ENCODE measurements around the gene WDR35. TPM values are rescaled to one million over a fixed set of nuclear protein-coding genes. Genes with fewer than 3 reads are reported as not detected.

Gene WDR35
- 31.3 TPM for total RNA-seq

GRCh38 chr2:19989667-19990415 lies at the start of gene WDR35:
TSS of gene WDR35 (minus strand) at chr2:19990105. CDS start at chr2:19990015, 90 bp downstream.

GRCh38 chr2:20012282-20013125 lies 22.6 kb upstream of the WDR35 start, which contains the start of gene MATN3:
TSS of gene MATN3 (minus strand) at chr2:20012668. CDS start at chr2:20012631, 37 bp downstream.

GRCh38 chr2:19901442-19902215 lies 88.3 kb downstream of the WDR35 start, which contains the start of gene TTC32:
TSS of gene TTC32 (minus strand) at chr2:19901983. CDS start at chr2:19901854, 129 bp downstream.

Other genes starting within 250 kb of the WDR35 start
- 28.8 TPM for gene TTC32, start 88.1 kb downstream of the WDR35 start, total RNA-seq
- 1.3 TPM for gene MATN3, start 22.6 kb upstream of the WDR35 start, total RNA-seq
- 57.0 TPM for gene LAPTM4A, start 61.5 kb upstream of the WDR35 start, total RNA-seq
- 5.3 TPM for gene SDC1, start 235.0 kb upstream of the WDR35 start, total RNA-seq

Measured in parietal lobe (tissue), 1 donor.